HG02852 (cell line): ENCODE data around the gene NTMT1.

Experiments
- ATAC-seq: cut with Tn5 transposase; IDR thresholded peaks from one replicate; pipeline ENCODE4 v1.9.1; 2021; ENCODE audit warnings: mild to moderate bottlenecking, moderate library complexity; ENCODE audit not compliant: unreplicated experiment

The NTMT1 gene

GRCh38 chr9:129672702-129673101, 46.7 kb downstream of the NTMT1 start:
- no peak for ATAC-seq

GRCh38 chr9:129673602-129674001, 47.6 kb downstream of the NTMT1 start:
- ATAC-seq: no peak

DNA sequence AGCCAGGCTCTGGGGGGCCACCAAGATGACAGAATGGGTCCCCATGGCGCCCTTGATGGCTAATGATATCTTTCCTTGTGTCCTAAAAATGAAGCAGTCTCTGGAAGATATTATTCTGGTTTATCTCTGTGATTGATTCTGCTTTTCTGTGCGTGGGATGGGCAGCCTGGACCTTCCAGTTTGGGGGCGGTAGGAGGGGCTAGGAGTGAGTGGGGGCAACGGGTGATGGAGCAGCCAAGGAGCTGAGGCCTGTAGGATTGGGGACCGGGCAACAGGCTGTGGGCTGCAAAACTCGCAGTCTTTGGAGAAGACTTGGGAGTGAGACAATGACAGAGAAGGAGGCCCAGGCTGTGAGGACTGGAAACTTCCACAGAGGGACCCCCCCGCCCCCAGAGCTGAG, 48.3 kb downstream of the NTMT1 start:
- no peak for ATAC-seq

- no peak for ATAC-seq
Observed at GRCh38 chr9:129675620-129676019, 49.7 kb downstream of the NTMT1 start.

DNA sequence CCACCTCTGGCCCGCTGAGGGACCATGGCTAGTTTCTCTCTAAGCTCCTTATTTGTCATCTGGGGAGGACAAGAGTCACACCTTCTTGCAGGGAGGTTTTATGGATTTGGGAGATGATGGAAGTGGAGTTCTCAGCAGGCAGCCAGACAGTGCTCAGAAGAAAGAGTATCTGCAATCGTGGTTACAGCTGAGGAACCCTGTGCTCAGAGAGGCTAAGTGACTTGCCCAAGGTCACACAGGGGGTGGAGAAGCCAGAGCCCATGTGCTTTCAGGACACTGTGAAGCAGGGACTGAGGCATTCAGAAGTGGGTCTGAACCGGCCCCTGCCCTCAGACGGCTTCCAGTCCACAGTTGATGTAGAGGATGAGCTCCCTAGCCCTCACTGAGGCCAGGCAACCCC, 50.3 kb downstream of the NTMT1 start:
- ATAC-seq: no peak

- ATAC-seq: no peak
Observed at GRCh38 chr9:129676975-129677374, 51.0 kb downstream of the NTMT1 start.

- no peak for ATAC-seq
Observed at GRCh38 chr9:129677456-129677855, 51.5 kb downstream of the NTMT1 start.

DNA sequence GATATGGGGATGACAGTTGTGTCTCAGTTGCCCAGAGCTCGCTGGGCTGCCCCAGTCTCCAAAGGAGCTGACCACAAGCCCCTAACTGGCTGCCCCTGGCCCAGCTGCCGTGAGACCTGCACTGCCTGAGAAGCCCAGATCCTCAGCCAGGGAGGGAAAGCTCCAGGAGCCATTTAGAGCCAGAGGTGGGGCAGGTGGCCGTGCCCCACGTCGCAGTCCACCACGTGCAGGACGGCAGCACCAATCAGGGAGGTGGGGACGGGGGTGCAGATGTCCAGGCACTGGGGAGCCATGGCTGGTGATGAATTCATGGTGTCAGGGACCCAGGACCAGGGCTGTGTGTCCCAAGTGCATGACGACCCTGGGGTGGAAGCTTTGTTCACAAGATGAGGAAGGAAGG, 52.9 kb downstream of the NTMT1 start:
- ATAC-seq: no peak

DNA sequence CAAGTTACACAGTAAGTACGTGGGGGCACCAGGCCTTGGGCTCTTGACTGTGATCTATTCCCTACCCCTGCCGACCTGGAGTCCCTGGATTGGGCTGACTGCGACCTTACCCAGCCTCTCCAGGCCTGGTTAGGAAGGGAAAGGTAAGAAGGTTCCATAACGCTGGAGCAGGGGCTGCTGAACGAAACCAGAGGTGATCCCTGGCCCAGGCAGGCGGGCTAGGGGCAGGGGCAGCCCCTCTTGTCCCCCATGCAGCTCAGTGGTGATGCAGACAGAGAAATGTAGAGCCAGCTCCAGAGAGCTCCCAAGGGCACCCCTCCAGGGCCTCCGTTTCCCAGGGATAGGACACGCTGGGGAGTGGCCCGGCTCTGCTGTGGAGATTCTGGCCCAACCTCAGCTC, 53.6 kb downstream of the NTMT1 start:
- ATAC-seq: no peak

GRCh38 chr9:129681924-129682323, 56.0 kb downstream of the NTMT1 start:
- ATAC-seq: no peak

- ATAC-seq: no peak
Observed at GRCh38 chr9:129682381-129682780, 56.4 kb downstream of the NTMT1 start.

DNA sequence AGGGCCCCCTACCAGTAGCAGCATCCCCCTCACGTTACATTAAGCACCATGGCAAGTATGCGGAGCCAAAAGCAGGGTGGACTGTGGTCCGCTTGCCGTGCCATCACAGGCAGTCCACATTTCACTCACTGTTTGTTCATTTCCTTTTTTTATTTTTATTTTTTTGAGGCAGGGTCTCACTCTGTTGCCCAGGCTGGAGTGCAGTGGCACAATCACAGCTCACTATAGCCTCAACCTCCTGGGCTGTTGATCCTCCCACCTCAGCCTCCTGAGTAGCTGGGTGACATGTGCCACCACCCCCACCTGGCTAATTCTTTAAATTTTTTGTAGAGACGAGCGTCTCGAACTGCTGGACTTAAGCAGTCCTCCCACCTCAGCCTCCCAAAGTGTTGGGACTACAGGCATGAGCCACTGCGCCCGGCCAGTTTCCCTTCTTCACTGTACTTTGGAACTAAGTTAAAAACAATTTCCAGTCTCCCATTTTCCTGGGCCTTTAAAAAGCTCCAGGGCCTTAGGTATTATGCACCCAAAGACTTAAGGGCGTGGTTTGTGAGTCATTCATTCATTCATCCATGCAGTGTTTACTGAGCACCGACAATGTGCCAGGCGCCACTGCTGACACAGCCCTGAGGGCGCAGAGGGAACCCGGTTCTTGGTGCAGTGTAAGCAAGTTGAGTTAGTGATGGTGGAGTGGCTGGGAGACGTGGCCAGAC, 59.4 kb downstream of the NTMT1 start:
- ATAC-seq: no peak
